Measurements from ENCODE around the gene MAX. TPM values are rescaled to one million over a fixed set of nuclear protein-coding genes. Genes with fewer than 3 reads are reported as not detected.

The MAX gene
- total and polyA plus RNA-seq, 9 donors = 48.4 to 168 (median 109) TPM

GRCh38 chr14:65149116-65149515 lies 46.8 kb upstream of the MAX start:
- WGBS, 3 donors = 93 to 96% (median 94%) methylated on average over 4 of the region's 4 CpGs
- H3K9me3 ChIP-seq = no peaks in the 10 kb centered on the region
- H3K27me3 ChIP-seq = no peaks in the 10 kb centered on the region
- no peak for TF ChIP-seq EP300 (IDR thresholded peaks at IDR 0.05)
- TF ChIP-seq POLR2A (IDR thresholded peaks at IDR 0.05) = no peak
- TF ChIP-seq CTCF (IDR thresholded peaks at IDR 0.05) = no peak
- no peak overlapping the region for H3K27ac ChIP-seq
- intact Hi-C loops (cut with DNase I) = no loop called here
- DNase-seq = no peak
- H3K4me3 ChIP-seq = no peak overlapping the region
- H3K4me1 ChIP-seq (ENCODE audit: insufficient read depth) = no peaks in the 10 kb centered on the region
- no peaks in the 10 kb centered on the region for H3K36me3 ChIP-seq

- Histone ChIP-seq H3K27me3 (no peaks in the 10 kb centered on the region), H3K9me3 (no peaks in the 10 kb centered on the region), H3K4me3 (no peak overlapping the region), H3K36me3 (no peaks in the 10 kb centered on the region), H3K4me1 (ENCODE audit: insufficient read depth) (no peaks in the 10 kb centered on the region), H3K27ac (no peak overlapping the region)
- intact Hi-C loops (cut with DNase I) = no loop called here
- DNase-seq = no peak
- TF ChIP-seq EP300 (IDR thresholded peaks at IDR 0.05) = no peak
- no peak for TF ChIP-seq CTCF (IDR thresholded peaks at IDR 0.05)
- no peak for TF ChIP-seq POLR2A (IDR thresholded peaks at IDR 0.05)
- WGBS, 3 donors = 90 to 96% (median 91%) methylated on average over 8 of the region's 8 CpGs
Measured at GRCh38 chr14:65144170-65144569, 41.9 kb upstream of the MAX start.

GRCh38 chr14:65142914-65143625 lies 40.8 kb upstream of the MAX start:
- no peaks in the 10 kb centered on the region for H3K4me1 ChIP-seq (ENCODE audit: insufficient read depth)
- TF ChIP-seq POLR2A (IDR thresholded peaks at IDR 0.05) = no peak
- TF ChIP-seq CTCF (IDR thresholded peaks at IDR 0.05) = no peak
- TF ChIP-seq EP300 (IDR thresholded peaks at IDR 0.05) = no peak
- no peak for DNase-seq
- H3K27me3 ChIP-seq = no peaks in the 10 kb centered on the region
- no peak overlapping the region for H3K4me3 ChIP-seq
- H3K27ac ChIP-seq = no peak overlapping the region
- H3K9me3 ChIP-seq = no peaks in the 10 kb centered on the region
- 5 to 23% (median 8%) methylated on average over 8 of the region's 8 CpGs for WGBS, 3 donors
- no peaks in the 10 kb centered on the region for H3K36me3 ChIP-seq
- intact Hi-C loops (cut with DNase I) = no loop called here

GRCh38 chr14:65142429-65142828 lies 40.1 kb upstream of the MAX start:
- no peak for DNase-seq
- Histone ChIP-seq H3K4me1 (ENCODE audit: insufficient read depth) (no peaks in the 10 kb centered on the region), H3K9me3 (no peaks in the 10 kb centered on the region), H3K36me3 (no peaks in the 10 kb centered on the region), H3K27ac (no peak overlapping the region), H3K27me3 (no peaks in the 10 kb centered on the region), H3K4me3 (no peak overlapping the region)
- intact Hi-C loops (cut with DNase I) = no loop called here
- no peak for TF ChIP-seq EP300 (IDR thresholded peaks at IDR 0.05)
- 27 to 39% (median 29%) methylated on average over 4 of the region's 4 CpGs for WGBS, 3 donors

GRCh38 chr14:65141523-65141922 lies 39.2 kb upstream of the MAX start:
- DNase-seq = no peak
- Histone ChIP-seq H3K36me3 (no peaks in the 10 kb centered on the region), H3K4me1 (ENCODE audit: insufficient read depth) (no peaks in the 10 kb centered on the region), H3K27ac (no peak overlapping the region), H3K9me3 (no peaks in the 10 kb centered on the region), H3K27me3 (no peaks in the 10 kb centered on the region), H3K4me3 (no peak overlapping the region)
- TF ChIP-seq CTCF (IDR thresholded peaks at IDR 0.05) (no peak), POLR2A (IDR thresholded peaks at IDR 0.05) (no peak), EP300 (IDR thresholded peaks at IDR 0.05) (no peak)
- 73 to 80% (median 75%) methylated on average over 5 of the region's 5 CpGs for WGBS, 3 donors
- intact Hi-C loops (cut with DNase I) = no loop called here
